Measurements from ENCODE around the gene HSD3B7.

The HSD3B7 gene

GRCh38 chr16:31033709-31034492 lies 48.9 kb downstream of the HSD3B7 start:
- Histone ChIP-seq H3K27me3 (ENCODE audit: low read depth, low read length) (no peaks in the 10 kb centered on the region), H3K9me3 (ENCODE audit: control insufficient read depth in 1 of 2, low read length in 2 of 2) (no peaks in the 10 kb centered on the region), H3K4me3 (ENCODE audit: low read depth in 1 of 2, low read length in 2 of 2) (peak overlapping the region; percentile 97 to 100), H3K27ac (ENCODE audit: low read length) (peak overlapping the region; percentile 91), H3K4me1 (ENCODE audit: control insufficient read depth in 1 of 2, insufficient read depth in 2 of 2, low read length in 2 of 2) (peaks cover 0 to 17% of the 10 kb centered on the region in 2 donors), H3K36me3 (ENCODE audit: control insufficient read depth in 1 of 2, insufficient read depth in 2 of 2, low read length in 2 of 2) (peaks cover 3 to 42% of the 10 kb centered on the region in 2 donors)

- Histone ChIP-seq H3K36me3 (ENCODE audit: control insufficient read depth in 1 of 2, insufficient read depth in 2 of 2, low read length in 2 of 2) (peaks cover 18 to 61% of the 10 kb centered on the region in 2 donors), H3K27ac (ENCODE audit: low read length) (no peak overlapping the region), H3K4me3 (ENCODE audit: low read depth in 1 of 2, low read length in 2 of 2) (no peak overlapping the region), H3K4me1 (ENCODE audit: control insufficient read depth in 1 of 2, insufficient read depth in 2 of 2, low read length in 2 of 2) (peaks cover 0 to 17% of the 10 kb centered on the region in 2 donors), H3K27me3 (ENCODE audit: low read depth, low read length) (no peaks in the 10 kb centered on the region), H3K9me3 (ENCODE audit: control insufficient read depth in 1 of 2, low read length in 2 of 2) (no peaks in the 10 kb centered on the region)
These were observed 51.7 kb downstream of the HSD3B7 start for GRCh38 chr16:31036691-31037090.
